Measurements from ENCODE around the gene CSN2. TPM values are rescaled to one million over a fixed set of nuclear protein-coding genes. Genes with fewer than 3 reads are reported as not detected.

Gene CSN2
- total and polyA plus RNA-seq, 2 donors (not counting 3 experiments of a cell fraction or from before 2014, with no cell fraction given) = not detected

DNA sequence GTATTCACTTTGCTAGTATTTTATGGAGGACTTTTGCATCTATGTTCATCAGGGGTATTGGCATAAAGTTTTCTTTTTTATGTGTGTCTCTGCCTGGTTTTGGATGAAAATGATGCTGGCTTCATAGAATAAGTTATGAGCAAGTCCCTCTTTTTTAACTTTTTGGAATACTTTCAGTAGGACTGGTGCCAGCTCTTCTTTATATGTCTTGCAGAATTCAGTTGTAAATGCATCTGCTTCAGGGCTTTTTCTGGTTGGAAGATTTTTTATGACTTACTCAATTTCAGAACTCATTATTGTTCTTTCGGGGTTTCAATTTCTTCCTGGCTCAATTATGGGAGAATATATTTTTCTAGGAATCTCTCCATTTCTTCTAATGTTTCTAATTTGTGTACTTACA is 9.1 kb upstream of the CSN2 start:
- H3K4me1 ChIP-seq (ENCODE audit: control insufficient read depth, extremely low read depth, insufficient read depth, low read length) = no peaks in the 10 kb centered on the region
- no peak overlapping the region for H3K4me3 ChIP-seq (replicated peaks in 1 of 3; ENCODE audit: insufficient read depth in 1 of 3, low read depth in 1 of 3, low read length in 3 of 3)
- intact Hi-C loops (cut with micrococcal nuclease) (no loop called here), dilution Hi-C loops (cut with MboI; ENCODE audit: extremely low pct_ligation_motif_present, low sequenced_read_pairs) (no loop called here)
- H3K36me3 ChIP-seq (ENCODE audit: control insufficient read depth in 2 of 2, extremely low read depth in 1 of 2, insufficient read depth in 2 of 2, low read length in 2 of 2) = no peaks in the 10 kb centered on the region
- no TSS peak for BruUV-seq (replicated peaks)
- no peak for TF ChIP-seq POLR2AphosphoS5 (IDR thresholded peaks at IDR 0.05; ENCODE audit: insufficient read depth, low read depth, low read length)
- no peak for TF ChIP-seq POLR2A (IDR thresholded peaks at IDR 0.05; ENCODE audit: low read depth, low read length)
- DNase-seq (ENCODE audit: low read depth, low spot score) = no peak
- CTCF ChIA-PET = no interaction called here
- no peak for FAIRE-seq
- H3K79me2 ChIP-seq (ENCODE audit: control insufficient read depth, insufficient read depth, low read length) = no peaks in the 10 kb centered on the region
- H3K4me2 ChIP-seq (ENCODE audit: insufficient read depth, low read length) = no peak overlapping the region
- H3K9me3 ChIP-seq (replicated peaks; ENCODE audit: control insufficient read depth, insufficient read depth, low read length) = no peaks in the 10 kb centered on the region
- no peaks in the 10 kb centered on the region for H4K20me1 ChIP-seq (replicated peaks; ENCODE audit: control insufficient read depth, extremely low read depth, insufficient read depth, low read length)
- no peak overlapping the region for H2AFZ ChIP-seq (ENCODE audit: low read depth, low read length)
- H3K9ac ChIP-seq (replicated peaks; ENCODE audit: extremely low read depth, insufficient read depth, low read length) = no peak overlapping the region
- H3K9me1 ChIP-seq (replicated peaks; ENCODE audit: control insufficient read depth, extremely low read depth, insufficient read depth, low read length) = no peaks in the 10 kb centered on the region
- POLR2A ChIA-PET = no interaction called here
- peaks cover 2 to 4% of the 10 kb centered on the region in 2 experiments for H3K27me3 ChIP-seq (ENCODE audit: control insufficient read depth in 2 of 2, insufficient read depth in 2 of 2, low read length in 2 of 2)
- H3K27ac ChIP-seq (ENCODE audit: insufficient read depth, low read depth, low read length) = no peak overlapping the region

- H3K27me3 ChIP-seq (ENCODE audit: control insufficient read depth in 2 of 2, insufficient read depth in 2 of 2, low read length in 2 of 2) = peaks cover 2 to 3% of the 10 kb centered on the region in 2 experiments
- no peak overlapping the region for H3K9ac ChIP-seq (replicated peaks; ENCODE audit: extremely low read depth, insufficient read depth, low read length)
- POLR2A ChIA-PET = no interaction called here
- H3K4me2 ChIP-seq (ENCODE audit: insufficient read depth, low read length) = no peak overlapping the region
- H3K79me2 ChIP-seq (ENCODE audit: control insufficient read depth, insufficient read depth, low read length) = no peaks in the 10 kb centered on the region
- H4K20me1 ChIP-seq (replicated peaks; ENCODE audit: control insufficient read depth, extremely low read depth, insufficient read depth, low read length) = no peaks in the 10 kb centered on the region
- no peak overlapping the region for H2AFZ ChIP-seq (ENCODE audit: low read depth, low read length)
- CTCF ChIA-PET = no interaction called here
- BruUV-seq (replicated peaks) = no TSS peak
- no peaks in the 10 kb centered on the region for H3K4me1 ChIP-seq (ENCODE audit: control insufficient read depth, extremely low read depth, insufficient read depth, low read length)
- TF ChIP-seq MAX (IDR thresholded peaks at IDR 0.05; ENCODE audit: insufficient read depth, insufficient read length) = no peak
- TF ChIP-seq POLR2AphosphoS5 (IDR thresholded peaks at IDR 0.05; ENCODE audit: insufficient read depth, low read depth, low read length) = no peak
- TF ChIP-seq MYC (IDR thresholded peaks at IDR 0.05; ENCODE audit: low read depth, low read length) = no peak
- no peak for TF ChIP-seq EZH2 (IDR thresholded peaks at IDR 0.05; ENCODE audit: borderline replicate concordance, low read depth, low read length, severe bottlenecking)
- TF ChIP-seq FOS (IDR thresholded peaks at IDR 0.05; ENCODE audit: borderline replicate concordance, insufficient read depth, low read length) = no peak
- TF ChIP-seq GATA2 (IDR thresholded peaks at IDR 0.05; ENCODE audit: insufficient read depth, insufficient read length, low read depth, low read length) = no peak
- no peak for TF ChIP-seq POLR2A (IDR thresholded peaks at IDR 0.05; ENCODE audit: low read depth, low read length)
- no peak for TF ChIP-seq CTCF (IDR thresholded peaks at IDR 0.05; ENCODE audit: extremely low read depth in 1 of 2, insufficient read depth in 1 of 2, low read depth in 1 of 2, low read length in 2 of 2)
- no peak for TF ChIP-seq JUN (IDR thresholded peaks at IDR 0.05; ENCODE audit: borderline replicate concordance, insufficient read depth, insufficient read length, low read depth)
- H3K9me3 ChIP-seq (replicated peaks; ENCODE audit: control insufficient read depth, insufficient read depth, low read length) = no peaks in the 10 kb centered on the region
- no peaks in the 10 kb centered on the region for H3K9me1 ChIP-seq (replicated peaks; ENCODE audit: control insufficient read depth, extremely low read depth, insufficient read depth, low read length)
- DNase-seq (ENCODE audit: low read depth, low spot score) = no peak
- H3K27ac ChIP-seq (ENCODE audit: insufficient read depth, low read depth, low read length) = no peak overlapping the region
- FAIRE-seq = no peak
- dilution Hi-C loops (cut with MboI; ENCODE audit: extremely low pct_ligation_motif_present, low sequenced_read_pairs) = no loop called here
- no peak overlapping the region for H3K4me3 ChIP-seq (replicated peaks in 1 of 3; ENCODE audit: insufficient read depth in 1 of 3, low read depth in 1 of 3, low read length in 3 of 3)
- intact Hi-C loops (cut with micrococcal nuclease) = no loop called here
- H3K36me3 ChIP-seq (ENCODE audit: control insufficient read depth in 2 of 2, extremely low read depth in 1 of 2, insufficient read depth in 2 of 2, low read length in 2 of 2) = no peaks in the 10 kb centered on the region
Measured at GRCh38 chr4:69970071-69970470, 4.5 kb upstream of the CSN2 start.
